A549 (cell line): ENCODE measurements around the gene SLC43A3. TPM values are rescaled to one million over a fixed set of nuclear protein-coding genes. Genes with fewer than 3 reads are reported as not detected.

Source experiments
- ATAC-seq, 2 experiments: fragments of 200-7000 bp in 1 of 2; fragments of >200 bp in 1 of 2; cut with Nextera tagmentation in 1 of 2; cut with Tn5 transposase in 1 of 2; 3 replicates each; pipeline versions ENCODE4 v1.8.0 to v1.9.1; 2018 to 2020; ENCODE audit warnings: mild to moderate bottlenecking in 1 of 2, moderate library complexity in 1 of 2
- CTCF ChIA-PET: fragments of 300-600 bp; sonication (Branson Sonifier 250); formaldehyde crosslinking; extraction: SDS; loops from one replicate; lab custom pipeline; 2021; ENCODE audit warnings: antibody characterized with exemption, inconsistent platforms; lab: Yijun Ruan, JAX
- POLR2A ChIA-PET: fragments of 350-600 bp; formaldehyde crosslinking; extraction: SDS; loops from one replicate; lab custom pipeline; 2021; ENCODE audit warnings: antibody characterized with exemption, inconsistent platforms; lab: Yijun Ruan, JAX
- DNase-seq, 2 experiments: peaks; one replicate each; pipeline versions ENCODE4 v3.0.0 to v3.0.0-alpha.2; 2011 to 2016; ENCODE audit warnings: low read depth in 1 of 2, low spot score in 1 of 2
- FAIRE-seq: peaks from 2 replicates; lab custom pipeline; 2011; peaks lifted over from hg19 to GRCh38; lab: Jason Lieb, UNC
- H3K27ac ChIP-seq, 2 experiments: fragments of >200 bp; sonication (Bioruptor Twin); formaldehyde crosslinking; 3 replicates each; pipeline ENCODE4 v1.5.1; 2016 to 2017
- H3K4me1 ChIP-seq: fragments of >200 bp; sonication (Bioruptor Twin); formaldehyde crosslinking; 3 replicates; pipeline ENCODE4 v1.6.1; 2016
- H3K4me2 ChIP-seq: fragments of >200 bp; sonication (Bioruptor Twin); formaldehyde crosslinking; 3 replicates; pipeline ENCODE4 v1.6.1; 2016
- H3K4me3 ChIP-seq: fragments of >200 bp; sonication (Bioruptor Twin); formaldehyde crosslinking; 3 replicates; pipeline ENCODE4 v1.5.1; 2016
- H3K9me3 ChIP-seq: fragments of >200 bp; sonication (Bioruptor Twin); formaldehyde crosslinking; 3 replicates; pipeline ENCODE4 v1.6.1; 2016
- BHLHE40 ChIP-seq: IDR thresholded peaks from 2 replicates; pipeline ENCODE4 v1.6.1; 2012; ENCODE audit warnings: low read depth, low read length, inconsistent platforms
- CEBPB ChIP-seq, 2 experiments: fragments of >200 bp in 1 of 2; sonication (Bioruptor Twin) in 1 of 2; formaldehyde crosslinking in 1 of 2; IDR thresholded peaks; 2 replicates each; pipeline ENCODE4 v1.6.1; 2012 to 2016
- CHD4 ChIP-seq: fragments of 200-600 bp; sonication (generic); IDR thresholded peaks from 2 replicates; pipeline ENCODE4 v1.6.1; 2016; ENCODE audit warnings: antibody characterized with exemption, mild to moderate bottlenecking, borderline replicate concordance
- CTCF ChIP-seq: fragments of >200 bp; sonication (Bioruptor Twin); formaldehyde crosslinking; IDR thresholded peaks from 3 replicates; pipeline ENCODE4 v1.5.1; 2016
- ELK1 ChIP-seq: fragments of 150-350 bp; IDR thresholded peaks from 2 replicates; pipeline ENCODE4 v1.6.1; 2014; ENCODE audit warnings: low read depth, mild to moderate bottlenecking, low read length
- EP300 ChIP-seq, 2 experiments: fragments of >200 bp; sonication (Bioruptor Twin); formaldehyde crosslinking; IDR thresholded peaks; 2 replicates in 1 of 2; 3 replicates in 1 of 2; pipeline ENCODE4 v1.6.1; 2016 to 2017
- ESRRA ChIP-seq: fragments of 150-350 bp; IDR thresholded peaks from 2 replicates; pipeline ENCODE4 v1.6.1; 2014; ENCODE audit warnings: mild to moderate bottlenecking, low read length, borderline replicate concordance
- FOSB ChIP-seq: fragments of 250-450 bp; sonication (Bioruptor Pico); IDR thresholded peaks from 2 replicates; pipeline ENCODE4 v1.5.0; 2020; ENCODE audit warnings: mild to moderate bottlenecking, moderate library complexity
- FOXS1 ChIP-seq: fragments of 250-450 bp; sonication (Bioruptor Pico); IDR thresholded peaks from 2 replicates; pipeline ENCODE4 v1.5.0; 2020; ENCODE audit warnings: mild to moderate bottlenecking, moderate library complexity
- GATA3 ChIP-seq: IDR thresholded peaks from 2 replicates; pipeline ENCODE4 v1.6.1; 2012; ENCODE audit warnings: borderline replicate concordance
- HOXA7 ChIP-seq: fragments of 250-450 bp; sonication (Bioruptor Pico); IDR thresholded peaks from 2 replicates; pipeline ENCODE4 v1.5.0; 2020; ENCODE audit warnings: mild to moderate bottlenecking, moderate library complexity
- JUNB ChIP-seq: fragments of >200 bp; sonication (Bioruptor Twin); formaldehyde crosslinking; IDR thresholded peaks from 2 replicates; pipeline ENCODE4 v1.6.1; 2016
- POLR2AphosphoS2 ChIP-seq: conservative IDR thresholded peaks from 2 replicates; pipeline ENCODE4 v1.6.1; 2012; ENCODE audit warnings: low read length, improper control_type of control experiment, inconsistent platforms
- RAD21 ChIP-seq, 2 experiments: fragments of >200 bp in 1 of 2; sonication (Bioruptor Twin) in 1 of 2; formaldehyde crosslinking in 1 of 2; IDR thresholded peaks in 1 of 2; conservative IDR thresholded peaks in 1 of 2; 2 replicates in 1 of 2; 3 replicates in 1 of 2; pipeline ENCODE4 v1.6.1; 2012 to 2018; ENCODE audit warnings: inconsistent platforms in 1 of 2
- RARB ChIP-seq: fragments of 250-450 bp; sonication (Bioruptor Pico); IDR thresholded peaks from 2 replicates; pipeline ENCODE4 v1.8.0; 2021; ENCODE audit warnings: mild to moderate bottlenecking, moderate library complexity
- TFCP2L1 ChIP-seq: fragments of 250-450 bp; sonication (Bioruptor Pico); IDR thresholded peaks from 2 replicates; pipeline ENCODE4 v1.5.0; 2021; ENCODE audit warnings: mild to moderate bottlenecking
- ZSCAN20 ChIP-seq: fragments of 250-450 bp; sonication (Bioruptor Pico); IDR thresholded peaks from 2 replicates; pipeline ENCODE4 v1.8.0; 2022; ENCODE audit warnings: mild to moderate bottlenecking, moderate library complexity
- WGBS: methylation state at CpG from one replicate; pipeline ENCODE4 v1.1.6; 2017; ENCODE audit errors: missing lambda C conversion rate; 5-methylcytosine and 5-hydroxymethylcytosine counted together
- polyA plus RNA-seq, 4 experiments: library from polyadenylated mRNA; depleted of rRNA in 3 of 4; stranded (reverse); fragments of >200 nt; fragmentation: RNase III in 1 of 4; extraction: RNeasy Plus Mini Kit Qiagen cat#74134 plus additional on column Dnase treatment in 1 of 4; gene quantifications; 2 replicates in 3 of 4; 3 replicates in 1 of 4; pipeline ENCODE4 v1.2.3, GENCODE V29; 2011 to 2017
- TF ChIP-seq, protein P1 (sequence below): fragments of >200 bp; sonication (Bioruptor Twin); formaldehyde crosslinking; IDR thresholded peaks from 2 replicates; pipeline ENCODE4 v1.6.1; 2016

The SLC43A3 gene
- polyA plus RNA-seq, 2 of the 4 experiments (the other 2 are of a cell fraction), result 0.12 to 0.30 TPM

DNA sequence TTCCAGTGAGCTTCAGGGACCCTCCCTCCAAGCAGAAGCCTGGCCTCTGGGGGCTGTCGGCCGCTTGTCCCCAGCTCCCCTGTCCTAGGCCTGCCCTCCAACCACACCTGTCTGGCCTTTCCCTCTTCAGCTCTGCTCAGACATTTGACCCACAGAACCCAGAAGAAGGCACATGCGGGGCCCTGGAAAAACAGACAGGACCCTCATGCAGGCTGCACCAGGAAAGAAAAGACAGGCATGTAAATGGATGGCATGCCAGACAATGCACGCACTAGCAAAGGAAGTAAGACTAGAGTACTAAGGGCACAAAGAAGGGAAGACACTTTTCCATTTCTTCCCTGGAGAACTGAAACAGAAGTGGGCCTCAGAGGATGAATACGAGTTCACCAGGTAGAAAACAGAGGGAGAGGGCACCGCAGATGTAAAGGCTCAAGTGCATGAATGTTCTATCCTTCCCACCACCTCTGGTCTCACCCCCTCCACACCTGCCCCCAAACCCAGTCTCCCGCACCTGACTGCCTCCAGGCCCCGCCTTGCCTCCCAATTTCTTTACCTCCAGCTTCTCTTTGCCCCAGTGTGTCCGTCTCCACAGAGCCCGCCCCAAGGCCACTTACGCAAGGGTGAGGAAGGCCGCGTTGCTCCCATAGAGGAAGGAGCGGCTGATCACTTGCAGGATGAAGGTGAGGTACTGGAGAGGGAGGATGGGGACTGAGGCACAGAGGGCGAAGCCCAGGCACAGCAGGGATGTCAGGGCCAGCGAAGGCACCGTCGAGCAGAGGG is 17.4 kb downstream of the SLC43A3 start:
- Histone ChIP-seq H3K4me1 (peaks cover 23% of the 10 kb centered on the region), H3K27ac (no peak overlapping the region; a peak in 1 of 6 replicates), H3K4me3 (no peak overlapping the region), H3K9me3 (no peaks in the 10 kb centered on the region), H3K4me2 (no peak overlapping the region)
- no peak for ATAC-seq
- ChIA-PET CTCF (interaction anchor here (0.7 to 1.5 kb wide), 2 partner anchors 49 to 159 kb away, joined by 3 to 6 read pairs; no protein-coding TSS in a partner anchor), POLR2A (no interaction called here)
- FAIRE-seq, result no peak
- 93% methylated on average over 18 of the region's 18 CpGs for WGBS
- DNase-seq, result no peak
- TF ChIP-seq RARB (no peak), GATA3 (no peak), FOXS1 (CRISPR knock-in tag) (no peak), BHLHE40 (no peak), JUNB (no peak), TFCP2L1 (CRISPR knock-in tag) (no peak), ZSCAN20 (no peak)
- TF ChIP-seq, protein P1, sequence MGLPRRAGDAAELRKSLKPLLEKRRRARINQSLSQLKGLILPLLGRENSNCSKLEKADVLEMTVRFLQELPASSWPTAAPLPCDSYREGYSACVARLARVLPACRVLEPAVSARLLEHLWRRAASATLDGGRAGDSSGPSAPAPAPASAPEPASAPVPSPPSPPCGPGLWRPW, result no peak
- TF ChIP-seq, all 56 proteins: peak for 0

DNA sequence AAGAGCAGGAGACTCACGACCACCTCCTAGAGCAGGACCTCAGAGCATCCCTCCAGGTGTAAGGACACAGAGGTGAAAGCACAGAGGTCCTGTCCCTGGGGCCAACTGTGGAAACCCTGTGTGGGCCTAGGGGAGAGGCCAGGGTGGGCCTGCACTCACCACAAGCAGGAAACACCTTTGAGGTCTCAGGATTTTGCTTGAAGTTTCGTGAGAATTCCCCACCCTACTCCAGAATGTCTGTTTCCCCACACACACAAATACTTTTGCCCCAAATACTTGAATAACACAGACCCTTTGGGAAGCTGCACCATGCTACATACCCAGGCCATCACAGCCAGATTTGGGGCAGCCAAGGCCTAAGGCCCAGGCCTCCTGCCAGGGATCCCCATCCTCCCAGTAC is 18.1 kb downstream of the SLC43A3 start:
- ATAC-seq, result no peak

GRCh38 chr11:57407941-57408475 is 18.9 kb downstream of the SLC43A3 start:
- FAIRE-seq (no peak), DNase-seq (no peak), ATAC-seq (no peak)
- ChIA-PET CTCF (interaction anchor here (1.0 to 1.5 kb wide), 2 partner anchors 17 to 51 kb away, joined by 3 to 6 read pairs; no protein-coding TSS in a partner anchor), POLR2A (no interaction called here)
- H3K4me2 ChIP-seq, result no peak overlapping the region
- 78% methylated on average over 8 of the region's 8 CpGs for WGBS
- no peak overlapping the region for H3K27ac ChIP-seq
- H3K4me1 ChIP-seq, result peaks cover 23% of the 10 kb centered on the region
- H3K4me3 ChIP-seq, result no peak overlapping the region
- no peak for TF ChIP-seq CEBPB (IDR thresholded peaks at IDR 0.05)
- no peaks in the 10 kb centered on the region for H3K9me3 ChIP-seq

More for the DNA sequence above, 18.1 kb downstream of the SLC43A3 start:
- DNase-seq, result no peak
- H3K27ac ChIP-seq, result no peak overlapping the region; a peak in 1 of 6 replicates
- H3K4me1 ChIP-seq, result peaks cover 23% of the 10 kb centered on the region
- no peak overlapping the region for H3K4me3 ChIP-seq
- ChIA-PET CTCF (interaction anchor here (0.7 to 1.5 kb wide), 3 partner anchors 18 to 159 kb away, joined by 3 to 6 read pairs (median 3); no protein-coding TSS in a partner anchor), POLR2A (no interaction called here)
- FAIRE-seq, result no peak
- no peaks in the 10 kb centered on the region for H3K9me3 ChIP-seq
- 42% methylated on average over 2 of the region's 2 CpGs for WGBS
- TF ChIP-seq ZSCAN20, result no peak
- TF ChIP-seq HOXA7 (CRISPR knock-in tag), result no peak
- TF ChIP-seq FOSB, result no peak
- TF ChIP-seq CHD4, result no peak
- no peak for TF ChIP-seq EP300 (IDR thresholded peaks at IDR 0.05)
- TF ChIP-seq RAD21 (conservative IDR thresholded peaks at IDR 0.05 in 1 of 2, IDR thresholded peaks at IDR 0.05 in 1 of 2), result no peak
- TF ChIP-seq POLR2AphosphoS2, result no peak
- TF ChIP-seq TFCP2L1 (CRISPR knock-in tag), result no peak
- TF ChIP-seq ELK1, result no peak
- no peak for TF ChIP-seq ESRRA
- no peak for TF ChIP-seq BHLHE40
- no peak for TF ChIP-seq CTCF
- no peak overlapping the region for H3K4me2 ChIP-seq
